ENCODE results near the gene TSPAN31.
A peak's percentile ranks its signal among the peaks of the same experiment; 100 is the strongest.

Gene TSPAN31

GRCh38 chr12:57762463-57762862 is 17.6 kb downstream of the TSPAN31 start:
- TF ChIP-seq CTCF (IDR thresholded peaks at IDR 0.05), result no peak
- Histone ChIP-seq H3K4me3 (no peak overlapping the region), H3K27ac (no peak overlapping the region)
- DNase-seq (ENCODE audit: low spot score), result no peak

GRCh38 chr12:57763881-57764661 is 19.2 kb downstream of the TSPAN31 start:
- DNase-seq (ENCODE audit: low spot score), result no peak
- Histone ChIP-seq H3K4me3 (no peak overlapping the region), H3K27ac (no peak overlapping the region)
- TF ChIP-seq CTCF (IDR thresholded peaks at IDR 0.05), result no peak

- TF ChIP-seq CTCF (IDR thresholded peaks at IDR 0.05), result no peak
- DNase-seq (ENCODE audit: low spot score), result no peak
- no peak overlapping the region for H3K27ac ChIP-seq
- H3K4me3 ChIP-seq, result peak overlapping the region; percentile 69
Measured at GRCh38 chr12:57764662-57765002, 19.8 kb downstream of the TSPAN31 start.

GRCh38 chr12:57765003-57765697 is 20.3 kb downstream of the TSPAN31 start:
- no peak for TF ChIP-seq CTCF (IDR thresholded peaks at IDR 0.05)
- DNase-seq (ENCODE audit: low spot score), result no peak
- Histone ChIP-seq H3K4me3 (peak overlapping the region; percentile 69), H3K27ac (no peak overlapping the region)

GRCh38 chr12:57765698-57766463 is 21.0 kb downstream of the TSPAN31 start:
- Histone ChIP-seq H3K4me3 (peak overlapping the region; percentile 69), H3K27ac (no peak overlapping the region)
- DNase-seq (ENCODE audit: low spot score), result no peak
- TF ChIP-seq CTCF (IDR thresholded peaks at IDR 0.05), result no peak

GRCh38 chr12:57766464-57767304 is 21.8 kb downstream of the TSPAN31 start, which contains the start of gene CYP27B1:
Gene CYP27B1, minus strand, starts transcription at chr12:57767078. Its CDS starts 37 bp downstream, at chr12:57767041.
- H3K27ac ChIP-seq, result peak within 1 kb of the TSS in 1 of 2 donors; percentile 8
- peak within 1 kb of the TSS; percentile 69 for H3K4me3 ChIP-seq
- no peak for TF ChIP-seq CTCF (IDR thresholded peaks at IDR 0.05)
- DNase-seq (ENCODE audit: low spot score), result no peak

Measured in coronary artery (tissue), 2 donors.